H1 (cell line): ENCODE results near the gene RPSA. TPM values are rescaled to one million over a fixed set of nuclear protein-coding genes. Genes with fewer than 3 reads are reported as not detected.

Source experiments
- CTCF ChIA-PET: fragments of 300-600 bp; sonication (Branson Sonifier 250); formaldehyde crosslinking; loops from one replicate; lab custom pipeline; 2021; ENCODE audit not compliant: partially characterized antibody; lab: Charles Lee
- POLR2A ChIA-PET: fragments of 300-600 bp; sonication (Branson Sonifier 250); formaldehyde crosslinking; loops from one replicate; lab custom pipeline; 2021; ENCODE audit warnings: inconsistent platforms; ENCODE audit not compliant: partially characterized antibody; lab: Charles Lee
- DNase-seq, 2 experiments: peaks; one replicate each; pipeline versions ENCODE4 v3.0.0 to v3.0.0-alpha.2; 2010 to 2022; ENCODE audit warnings: low spot score in 2 of 2, low read depth in 1 of 2, mixed read lengths in 1 of 2
- FAIRE-seq: peaks from 2 replicates; lab custom pipeline; 2011; peaks lifted over from hg19 to GRCh38; lab: Jason Lieb, UNC
- H2AFZ ChIP-seq: 2 replicates; pipeline ENCODE4 v1.8.1; 2012; ENCODE audit warnings: low read length, inconsistent platforms
- H2AK5ac ChIP-seq: 2 replicates; pipeline ENCODE4 v1.6.1; 2013; ENCODE audit warnings: low read depth, low read length
- H2BK120ac ChIP-seq: replicated peaks from 2 replicates; pipeline ENCODE3; 2013; ENCODE audit warnings: low read depth, low read length, inconsistent platforms
- H2BK12ac ChIP-seq: 2 replicates; pipeline ENCODE4 v1.6.1; 2013; ENCODE audit warnings: low read depth, low read length
- H2BK15ac ChIP-seq: 2 replicates; pipeline ENCODE4 v1.6.1; 2013; ENCODE audit warnings: low read length
- H2BK20ac ChIP-seq: 2 replicates; pipeline ENCODE4 v1.6.1; 2013; ENCODE audit warnings: low read length
- H2BK5ac ChIP-seq: 2 replicates; pipeline ENCODE4 v1.6.1; 2013; ENCODE audit warnings: low read depth, low read length
- H3K14ac ChIP-seq: 2 replicates; pipeline ENCODE4 v1.6.1; 2013; ENCODE audit warnings: inconsistent platforms; ENCODE audit not compliant: insufficient read length
- H3K18ac ChIP-seq: 2 replicates; pipeline ENCODE4 v1.6.1; 2013; ENCODE audit warnings: low read length; ENCODE audit errors: extremely low read depth
- H3K23ac ChIP-seq: 2 replicates; pipeline ENCODE4 v1.6.1; 2013; ENCODE audit warnings: inconsistent platforms; ENCODE audit not compliant: insufficient read length
- H3K23me2 ChIP-seq: 2 replicates; pipeline ENCODE4 v1.6.1; 2013; ENCODE audit warnings: low read depth, low read length
- H3K27ac ChIP-seq: 2 replicates; pipeline ENCODE4 v1.6.1; 2011; ENCODE audit warnings: low read depth, low read length, inconsistent platforms
- H3K27me3 ChIP-seq, 4 experiments: replicated peaks in 1 of 4; 1 replicate in 1 of 4; 2 replicates in 3 of 4; pipeline versions ENCODE4 v1.6.1 to v1.8.1; 2011 to 2013; ENCODE audit warnings: low read length in 3 of 4, mild to moderate bottlenecking in 3 of 4, inconsistent platforms in 2 of 4, mixed read lengths in 2 of 4, moderate library complexity in 1 of 4; ENCODE audit not compliant: control insufficient read depth in 3 of 4, insufficient read depth in 3 of 4; ENCODE audit errors: extremely low read depth in 1 of 4
- H3K36me3 ChIP-seq, 4 experiments: 2 replicates each; pipeline versions ENCODE4 v1.6.1 to v1.8.1; 2011 to 2013; ENCODE audit warnings: mild to moderate bottlenecking in 4 of 4, low read length in 3 of 4, moderate library complexity in 2 of 4, control low read depth in 1 of 4, inconsistent platforms in 1 of 4; ENCODE audit not compliant: insufficient read depth in 4 of 4, control insufficient read depth in 2 of 4
- H3K4ac ChIP-seq: replicated peaks from 2 replicates; pipeline ENCODE3; 2013; ENCODE audit warnings: low read length, low read depth, mixed read lengths, inconsistent platforms; ENCODE audit not compliant: insufficient read length
- H3K4me1 ChIP-seq, 4 experiments: replicated peaks in 1 of 4; 1 replicate in 1 of 4; 2 replicates in 3 of 4; pipeline versions ENCODE4 v1.6.1 to v1.8.1; 2011 to 2013; ENCODE audit warnings: low read length in 3 of 4, inconsistent platforms in 2 of 4, mixed read lengths in 1 of 4; ENCODE audit not compliant: insufficient read depth in 4 of 4, control insufficient read depth in 3 of 4
- H3K4me2 ChIP-seq, 2 experiments: 2 replicates each; pipeline versions ENCODE4 v1.6.1 to v1.8.1; 2011 to 2013; ENCODE audit warnings: low read depth in 2 of 2, low read length in 2 of 2, control low read depth in 1 of 2, inconsistent platforms in 1 of 2, mild to moderate bottlenecking in 1 of 2; ENCODE audit not compliant: insufficient read depth in 1 of 2
- H3K4me3 ChIP-seq, 4 experiments: fragments of 200-600, 300-600 bp in 1 of 4; sonication (generic), shearing (Covaris generic), sonication (Bioruptor Twin) in 1 of 4; 2 replicates each; pipeline versions ENCODE4 v1.5.1 to v1.8.1; 2011 to 2016; ENCODE audit warnings: low read length in 4 of 4, low read depth in 3 of 4, control low read depth in 2 of 4, inconsistent platforms in 2 of 4, mild to moderate bottlenecking in 2 of 4, mixed read lengths in 1 of 4, moderate library complexity in 1 of 4; ENCODE audit not compliant: insufficient read depth in 2 of 4; ENCODE audit errors: extremely low read depth in 1 of 4
- H3K56ac ChIP-seq: replicated peaks from 2 replicates; pipeline ENCODE3; 2013; ENCODE audit warnings: low read depth, mild to moderate bottlenecking, mixed read lengths, low read length, inconsistent platforms; ENCODE audit not compliant: insufficient read length
- H3K79me1 ChIP-seq: 2 replicates; pipeline ENCODE4 v1.6.1; 2013; ENCODE audit warnings: low read depth, low read length, control low read depth
- H3K79me2 ChIP-seq, 2 experiments: 2 replicates each; pipeline versions ENCODE4 v1.6.1 to v1.8.1; 2012 to 2013; ENCODE audit warnings: low read length in 2 of 2, mild to moderate bottlenecking in 2 of 2, inconsistent platforms in 1 of 2; ENCODE audit not compliant: insufficient read depth in 2 of 2, control insufficient read depth in 1 of 2
- H3K9ac ChIP-seq, 4 experiments: replicated peaks in 1 of 4; 1 replicate in 1 of 4; 2 replicates in 3 of 4; pipeline versions ENCODE4 v1.6.1 to v1.8.1; 2011 to 2013; ENCODE audit warnings: low read depth in 3 of 4, low read length in 3 of 4, control low read depth in 2 of 4, mild to moderate bottlenecking in 2 of 4, moderate library complexity in 2 of 4, inconsistent platforms in 1 of 4; ENCODE audit errors: extremely low read depth in 1 of 4
- H3K9me3 ChIP-seq, 2 experiments: 2 replicates each; pipeline versions ENCODE4 v1.6.1 to v1.8.1; 2012 to 2013; ENCODE audit warnings: mild to moderate bottlenecking in 2 of 2, moderate library complexity in 2 of 2, control low read depth in 1 of 2, inconsistent platforms in 1 of 2, low read depth in 1 of 2, low read length in 1 of 2, mixed read lengths in 1 of 2; ENCODE audit not compliant: insufficient read depth in 2 of 2
- H4K20me1 ChIP-seq, 2 experiments: replicated peaks in 1 of 2; 2 replicates each; pipeline versions ENCODE3 to v1.8.1; 2011 to 2013; ENCODE audit warnings: inconsistent platforms in 2 of 2, low read length in 2 of 2, mild to moderate bottlenecking in 1 of 2; ENCODE audit not compliant: insufficient read depth in 2 of 2, control insufficient read depth in 1 of 2
- H4K5ac ChIP-seq: 2 replicates; pipeline ENCODE4 v1.6.1; 2013; ENCODE audit warnings: low read length, low read depth, mixed read lengths, inconsistent platforms; ENCODE audit not compliant: insufficient read length
- H4K8ac ChIP-seq: 2 replicates; pipeline ENCODE4 v1.8.0; 2013; ENCODE audit warnings: mild to moderate bottlenecking, moderate library complexity, low read length, inconsistent platforms; ENCODE audit not compliant: insufficient read depth; ENCODE audit errors: extremely low read depth
- H4K91ac ChIP-seq: replicated peaks from 2 replicates; pipeline ENCODE3; 2013; ENCODE audit warnings: low read length, mixed read lengths, inconsistent platforms; ENCODE audit not compliant: insufficient read length
- CEBPB ChIP-seq: IDR thresholded peaks from 2 replicates; pipeline ENCODE4 v1.6.1; 2012; ENCODE audit warnings: low read depth, low read length
- CREB1 ChIP-seq: IDR thresholded peaks from 2 replicates; pipeline ENCODE4 v1.6.1; 2012; ENCODE audit warnings: inconsistent platforms
- KDM5A ChIP-seq: fragments of 200-600 bp; IDR thresholded peaks from 2 replicates; pipeline ENCODE4 v1.7.1; 2012; ENCODE audit warnings: mild to moderate bottlenecking, low read length, inconsistent platforms, mixed read lengths
- POLR2AphosphoS5 ChIP-seq: IDR thresholded peaks from 2 replicates; pipeline ENCODE4 v1.6.1; 2011; ENCODE audit warnings: low read depth, low read length
- RFX5 ChIP-seq: IDR thresholded peaks from 2 replicates; pipeline ENCODE4 v1.6.1; 2011; ENCODE audit warnings: low read depth, low read length, improper control_type of control experiment, borderline replicate concordance
- WGBS, 2 experiments: shearing (Covaris generic) in 1 of 2; methylation state at CpG; one replicate each; pipeline versions ENCODE4 v1.1.6 to v1.1.7; 2013 to 2015; ENCODE audit warnings: low lambda C conversion rate in 2 of 2, mixed read lengths in 2 of 2, inconsistent platforms in 1 of 2, low coverage in 1 of 2, missing lambda C conversion rate in 1 of 2; ENCODE audit not compliant: insufficient replicate concordance in 2 of 2, insufficient coverage in 1 of 2, insufficient read length in 1 of 2; ENCODE audit errors: extremely low coverage in 1 of 2, missing lambda C conversion rate in 1 of 2; 5-methylcytosine and 5-hydroxymethylcytosine counted together
- polyA plus RNA-seq, 7 experiments: library from polyadenylated mRNA; depleted of rRNA in 3 of 7; stranded (reverse) in 5 of 7; unstranded in 2 of 7; fragments of >200 nt in 5 of 7; fragments of 200-250 nt in 2 of 7; gene quantifications; 1 replicate in 5 of 7; 2 replicates in 1 of 7; 4 replicates in 1 of 7; pipeline versions ENCODE4 v1.2.1 to v1.2.3, GENCODE V29; 2011 to 2013; ENCODE audit warnings: missing spikeins in 2 of 7, mixed read lengths in 2 of 7
- total RNA-seq: library from RNA; stranded (reverse); fragmentation: NEBNext Ultra II Directional; extraction: Animal tissue kit (Norgen Biotek cat#: 25700); gene quantifications from 2 replicates; pipeline ENCODE4 v1.2.1, GENCODE V29; 2021
- TF ChIP-seq, protein P1 (sequence below): IDR thresholded peaks from 2 replicates; pipeline ENCODE4 v1.6.1; 2012; ENCODE audit warnings: low read length, inconsistent platforms
- TF ChIP-seq, protein P2 (sequence below), 3 experiments: IDR thresholded peaks; 1 replicate in 2 of 3; 2 replicates in 1 of 3; pipeline versions ENCODE4 v1.5.1 to v1.6.1; 2011; ENCODE audit warnings: low read length in 3 of 3, mild to moderate bottlenecking in 3 of 3, inconsistent platforms in 2 of 3, low read depth in 1 of 3, moderate library complexity in 1 of 3; ENCODE audit not compliant: insufficient read depth in 1 of 3; ENCODE audit errors: control extremely low read depth in 1 of 3

RPSA gene
- total and polyA plus RNA-seq, 2 of the 8 experiments (the other 6 are each of a cell fraction or from before 2014, with no cell fraction given) = 2,661 to 7,468 TPM

DNA sequence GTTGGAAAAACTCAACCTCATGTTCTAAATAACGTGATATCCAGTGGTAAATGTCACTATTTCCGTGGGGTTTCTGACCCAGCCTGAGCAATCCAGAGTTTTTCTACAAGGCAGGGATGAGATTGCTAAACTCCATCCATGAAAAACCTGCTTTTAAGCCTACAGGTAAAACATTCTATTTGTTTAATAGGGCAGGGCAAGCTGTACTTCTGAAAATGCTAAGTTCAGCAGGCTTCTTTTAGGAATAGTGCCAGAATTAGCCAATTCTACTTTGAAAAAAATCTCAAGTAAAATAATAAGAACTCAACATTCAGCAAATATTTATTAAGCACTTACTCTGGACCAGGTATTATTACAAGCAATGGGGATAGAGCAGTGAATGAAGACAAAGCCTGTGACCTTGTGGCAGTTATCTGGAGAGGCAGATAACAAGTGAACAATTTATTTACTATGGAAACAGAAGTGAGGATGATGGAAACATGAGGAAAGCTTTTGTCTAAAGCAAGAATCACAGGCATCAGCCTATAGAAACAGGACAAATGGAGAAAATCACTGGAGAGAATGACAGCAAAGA lies 13.3 kb downstream of the RPSA start:
- Histone ChIP-seq H3K27ac (no peak overlapping the region), H3K9ac (no peak overlapping the region), H3K56ac (no peak overlapping the region), H2AK5ac (no peak overlapping the region), H3K23ac (no peak overlapping the region), H3K14ac (no peak overlapping the region), H4K5ac (no peak overlapping the region), H3K4me1 (peaks cover 0 to 3% (median 0%) of the 10 kb centered on the region in 4 experiments; a peak in 3 of 7 replicates), H3K9me3 (no peaks in the 10 kb centered on the region), H2BK15ac (no peak overlapping the region), H2AFZ (no peak overlapping the region), H2BK5ac (no peak overlapping the region), H2BK12ac (no peak overlapping the region), H3K79me2 (no peaks in the 10 kb centered on the region), H3K23me2 (no peaks in the 10 kb centered on the region), H2BK120ac (no peak overlapping the region), H3K27me3 (no peaks in the 10 kb centered on the region), H3K4me2 (no peak overlapping the region), H4K20me1 (no peaks in the 10 kb centered on the region), H3K4me3 (no peak overlapping the region), H4K91ac (no peak overlapping the region), H2BK20ac (no peak overlapping the region), H3K4ac (no peak overlapping the region), H3K36me3 (no peaks in the 10 kb centered on the region; a peak in 1 of 8 replicates), H4K8ac (no peak overlapping the region), H3K79me1 (no peaks in the 10 kb centered on the region), H3K18ac (no peak overlapping the region)
- FAIRE-seq (no peak), DNase-seq (no peak)
- ChIA-PET POLR2A (interaction anchor here (1.1 kb wide), 1 partner anchor 22 kb away, joined by 3 read pairs; no protein-coding TSS in a partner anchor), CTCF (interaction anchor here (0.9 to 1.0 kb wide), 3 partner anchors 12 to 79 kb away, joined by 3 to 6 read pairs (median 3); no protein-coding TSS in a partner anchor)
- no peak for TF ChIP-seq POLR2AphosphoS5
- TF ChIP-seq, protein P1, sequence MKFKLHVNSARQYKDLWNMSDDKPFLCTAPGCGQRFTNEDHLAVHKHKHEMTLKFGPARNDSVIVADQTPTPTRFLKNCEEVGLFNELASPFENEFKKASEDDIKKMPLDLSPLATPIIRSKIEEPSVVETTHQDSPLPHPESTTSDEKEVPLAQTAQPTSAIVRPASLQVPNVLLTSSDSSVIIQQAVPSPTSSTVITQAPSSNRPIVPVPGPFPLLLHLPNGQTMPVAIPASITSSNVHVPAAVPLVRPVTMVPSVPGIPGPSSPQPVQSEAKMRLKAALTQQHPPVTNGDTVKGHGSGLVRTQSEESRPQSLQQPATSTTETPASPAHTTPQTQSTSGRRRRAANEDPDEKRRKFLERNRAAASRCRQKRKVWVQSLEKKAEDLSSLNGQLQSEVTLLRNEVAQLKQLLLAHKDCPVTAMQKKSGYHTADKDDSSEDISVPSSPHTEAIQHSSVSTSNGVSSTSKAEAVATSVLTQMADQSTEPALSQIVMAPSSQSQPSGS = no peak
- TF ChIP-seq CREB1 = no peak
- no peak for TF ChIP-seq RFX5
- TF ChIP-seq CEBPB = no peak
- TF ChIP-seq KDM5A = no peak
- TF ChIP-seq, protein P2, sequence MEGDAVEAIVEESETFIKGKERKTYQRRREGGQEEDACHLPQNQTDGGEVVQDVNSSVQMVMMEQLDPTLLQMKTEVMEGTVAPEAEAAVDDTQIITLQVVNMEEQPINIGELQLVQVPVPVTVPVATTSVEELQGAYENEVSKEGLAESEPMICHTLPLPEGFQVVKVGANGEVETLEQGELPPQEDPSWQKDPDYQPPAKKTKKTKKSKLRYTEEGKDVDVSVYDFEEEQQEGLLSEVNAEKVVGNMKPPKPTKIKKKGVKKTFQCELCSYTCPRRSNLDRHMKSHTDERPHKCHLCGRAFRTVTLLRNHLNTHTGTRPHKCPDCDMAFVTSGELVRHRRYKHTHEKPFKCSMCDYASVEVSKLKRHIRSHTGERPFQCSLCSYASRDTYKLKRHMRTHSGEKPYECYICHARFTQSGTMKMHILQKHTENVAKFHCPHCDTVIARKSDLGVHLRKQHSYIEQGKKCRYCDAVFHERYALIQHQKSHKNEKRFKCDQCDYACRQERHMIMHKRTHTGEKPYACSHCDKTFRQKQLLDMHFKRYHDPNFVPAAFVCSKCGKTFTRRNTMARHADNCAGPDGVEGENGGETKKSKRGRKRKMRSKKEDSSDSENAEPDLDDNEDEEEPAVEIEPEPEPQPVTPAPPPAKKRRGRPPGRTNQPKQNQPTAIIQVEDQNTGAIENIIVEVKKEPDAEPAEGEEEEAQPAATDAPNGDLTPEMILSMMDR (IDR thresholded peaks at IDR 0.05; ENCODE audit: control extremely low read depth in 1 of 3, insufficient read depth in 1 of 3, low read depth in 1 of 3, low read length in 3 of 3) = no peak
- 93% methylated on average over 2 of the region's 2 CpGs; no CpG with 5 or more reads in 1 of the 2 experiments for WGBS, 2 experiments
